AG10803 (cell line): ENCODE data around the gene RSU1.
A peak's percentile ranks its signal among the peaks of the same experiment; 100 is the strongest.

ENCODE experiments used
- DNase-seq: peaks from one replicate; pipeline ENCODE4 v3.0.0; 2010; ENCODE audit warnings: low read depth
- H3K4me3 ChIP-seq: 2 replicates; pipeline ENCODE4 v1.5.1; 2011; ENCODE audit warnings: mild to moderate bottlenecking, low read length, control low read depth
- CTCF ChIP-seq: conservative IDR thresholded peaks from 2 replicates; pipeline ENCODE4 v1.5.1; 2011; ENCODE audit warnings: mild to moderate bottlenecking, low read length, control low read depth, inconsistent platforms

The RSU1 gene

GRCh38 chr10:16585103-16585502 lies 232.1 kb downstream of the RSU1 start:
- H3K4me3 ChIP-seq = no peak overlapping the region
- DNase-seq = no peak
- no peak for TF ChIP-seq CTCF

DNA sequence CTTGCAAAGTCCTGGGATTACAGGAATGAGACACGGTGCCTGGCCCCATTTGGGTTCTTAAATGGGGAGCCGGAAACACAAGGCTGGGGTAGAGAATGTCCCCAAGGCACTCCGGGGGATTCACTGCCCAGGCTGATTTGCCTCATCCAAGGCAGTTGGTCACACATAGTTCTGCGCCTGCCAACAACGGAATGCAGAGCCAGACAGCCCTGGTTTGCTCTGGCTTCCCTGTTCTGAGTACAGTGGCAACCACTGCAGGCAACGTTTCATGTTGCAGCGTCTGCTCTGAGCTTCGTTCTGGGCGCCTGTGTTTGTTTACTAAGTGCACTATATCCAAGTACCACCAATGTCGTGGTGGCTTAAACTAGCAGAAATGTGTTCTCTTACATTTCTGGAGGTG lies 233.8 kb downstream of the RSU1 start:
- no peak overlapping the region for H3K4me3 ChIP-seq
- no peak for DNase-seq
- TF ChIP-seq CTCF = no peak

DNA sequence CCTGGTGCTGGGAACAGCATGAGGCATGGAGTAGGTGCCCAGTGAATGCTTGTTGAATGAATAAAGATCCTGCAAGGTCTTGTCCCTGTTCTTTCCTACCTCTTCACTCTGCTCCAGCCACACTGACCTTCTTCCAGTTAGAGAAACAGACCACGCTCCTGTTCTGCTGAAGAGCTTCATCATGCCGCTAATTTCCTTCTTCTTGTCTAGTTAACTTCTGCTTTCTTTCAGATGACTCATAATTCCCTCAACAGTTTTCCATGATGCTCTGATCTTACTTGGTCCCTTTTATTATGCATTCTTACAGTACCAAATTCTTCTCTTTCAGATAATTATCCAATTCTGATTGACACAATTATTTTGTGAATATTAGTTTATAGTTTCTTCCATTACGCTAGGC lies 236.0 kb downstream of the RSU1 start:
- no peak overlapping the region for H3K4me3 ChIP-seq
- no peak for TF ChIP-seq CTCF
- DNase-seq = no peak

GRCh38 chr10:16570731-16571130 lies 246.5 kb downstream of the RSU1 start:
- no peak overlapping the region for H3K4me3 ChIP-seq
- TF ChIP-seq CTCF = no peak
- DNase-seq = no peak

DNA sequence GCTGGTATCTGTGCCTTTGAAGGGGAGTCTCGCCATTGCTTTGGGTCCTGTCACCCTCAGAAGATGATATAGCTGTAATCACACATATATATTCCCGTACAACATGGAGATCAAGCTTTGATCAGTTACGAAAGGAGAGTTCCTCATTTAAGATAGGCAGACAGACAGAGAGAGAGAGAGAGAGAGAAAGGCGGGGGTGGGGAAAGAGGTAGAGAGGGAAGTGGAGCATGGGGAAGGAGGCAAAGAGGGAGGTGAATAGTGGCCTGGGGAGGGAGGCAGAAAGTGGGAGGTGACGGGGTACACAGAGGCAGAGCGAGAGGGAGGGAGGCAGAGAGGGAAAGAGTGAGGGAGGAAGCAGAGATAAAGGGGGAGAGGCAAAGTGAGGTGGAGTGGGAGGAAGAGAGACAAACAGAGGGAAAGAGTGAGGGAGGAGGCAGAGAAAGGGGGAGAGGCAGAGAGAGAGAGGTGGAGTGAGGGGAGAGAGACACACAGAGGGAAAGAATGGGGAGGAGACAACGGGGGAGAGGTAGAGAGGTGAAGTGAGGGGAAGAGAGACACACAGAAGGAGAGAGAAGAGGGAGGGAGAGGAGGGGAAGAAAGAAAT lies 250.9 kb downstream of the RSU1 start:
- no peak for DNase-seq
- TF ChIP-seq CTCF = no peak

DNA sequence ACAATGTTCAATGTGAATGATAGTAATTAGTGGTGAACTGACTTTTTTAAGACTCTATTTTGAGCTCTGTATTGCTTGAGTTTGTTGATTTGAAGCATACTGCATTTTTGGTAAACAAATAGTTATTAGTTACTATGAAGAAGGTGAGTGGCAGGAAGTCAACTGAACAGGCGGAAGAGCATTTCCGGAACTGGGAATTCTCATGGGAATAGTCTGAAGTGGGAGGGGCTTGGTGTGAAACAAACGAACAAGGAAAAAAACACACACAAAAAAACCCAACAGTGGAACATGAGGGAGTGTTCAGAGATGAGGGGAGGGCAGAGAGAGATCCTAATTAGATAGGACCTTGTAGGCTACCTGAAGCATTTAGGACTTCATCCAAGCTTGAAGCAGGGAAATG lies 251.6 kb downstream of the RSU1 start:
- H3K4me3 ChIP-seq = no peak overlapping the region
- no peak for TF ChIP-seq CTCF
- no peak for DNase-seq

More for the DNA sequence above, 250.9 kb downstream of the RSU1 start:
- no peak overlapping the region for H3K4me3 ChIP-seq

- TF ChIP-seq CTCF = no peak
- peak; percentile 9 for DNase-seq
- no peak overlapping the region for H3K4me3 ChIP-seq
These were observed 254.3 kb downstream of the RSU1 start for GRCh38 chr10:16562891-16563290.
